IPS-15b (cell line): ENCODE measurements around the gene SLC24A4.

Experiments
- H3K27me3 ChIP-seq: one replicate; pipeline ENCODE4 v1.6.1; 2013; ENCODE audit warnings: low read length; ENCODE audit not compliant: control insufficient read depth, insufficient read depth
- H3K36me3 ChIP-seq: one replicate; pipeline ENCODE4 v1.6.1; 2013; ENCODE audit warnings: low read length; ENCODE audit not compliant: control insufficient read depth, insufficient read depth
- H3K4me1 ChIP-seq: one replicate; pipeline ENCODE4 v1.6.1; 2013; ENCODE audit warnings: mild to moderate bottlenecking, low read length; ENCODE audit not compliant: control insufficient read depth, insufficient read depth
- H3K4me3 ChIP-seq: one replicate; pipeline ENCODE4 v1.5.1; 2013; ENCODE audit warnings: low read depth, low read length
- H3K9ac ChIP-seq: one replicate; pipeline ENCODE4 v1.6.1; 2013; ENCODE audit warnings: low read depth, mild to moderate bottlenecking, low read length
- H3K9me3 ChIP-seq: one replicate; pipeline ENCODE4 v1.6.1; 2013; ENCODE audit warnings: mild to moderate bottlenecking, low read length; ENCODE audit not compliant: control insufficient read depth, insufficient read depth

Gene SLC24A4

GRCh38 chr14:92465353-92466055, 142.5 kb downstream of the SLC24A4 start:
- Histone ChIP-seq H3K9me3 (no peaks in the 10 kb centered on the region), H3K36me3 (no peaks in the 10 kb centered on the region), H3K9ac (no peak overlapping the region), H3K4me3 (no peak overlapping the region), H3K4me1 (no peaks in the 10 kb centered on the region), H3K27me3 (no peaks in the 10 kb centered on the region)

- no peaks in the 10 kb centered on the region for H3K27me3 ChIP-seq
- H3K9me3 ChIP-seq = no peaks in the 10 kb centered on the region
- H3K36me3 ChIP-seq = no peaks in the 10 kb centered on the region
- no peak overlapping the region for H3K4me3 ChIP-seq
- no peaks in the 10 kb centered on the region for H3K4me1 ChIP-seq
- H3K9ac ChIP-seq = no peak overlapping the region
Measured at GRCh38 chr14:92466059-92466458, 143.1 kb downstream of the SLC24A4 start.

- Histone ChIP-seq H3K9ac (no peak overlapping the region), H3K36me3 (no peaks in the 10 kb centered on the region), H3K9me3 (no peaks in the 10 kb centered on the region), H3K27me3 (no peaks in the 10 kb centered on the region), H3K4me3 (no peak overlapping the region), H3K4me1 (peaks cover 4% of the 10 kb centered on the region)
Measured at GRCh38 chr14:92469515-92469914, 146.6 kb downstream of the SLC24A4 start.

- Histone ChIP-seq H3K4me3 (no peak overlapping the region), H3K36me3 (no peaks in the 10 kb centered on the region), H3K9ac (no peak overlapping the region), H3K9me3 (no peaks in the 10 kb centered on the region), H3K4me1 (peaks cover 4% of the 10 kb centered on the region), H3K27me3 (no peaks in the 10 kb centered on the region)
Measured at GRCh38 chr14:92470215-92470614, 147.2 kb downstream of the SLC24A4 start.

GRCh38 chr14:92470811-92471210, 147.8 kb downstream of the SLC24A4 start:
- Histone ChIP-seq H3K36me3 (no peaks in the 10 kb centered on the region), H3K9ac (no peak overlapping the region), H3K4me1 (peaks cover 4% of the 10 kb centered on the region), H3K9me3 (no peaks in the 10 kb centered on the region), H3K27me3 (no peaks in the 10 kb centered on the region), H3K4me3 (no peak overlapping the region)

GRCh38 chr14:92471919-92472318, 149.0 kb downstream of the SLC24A4 start:
- Histone ChIP-seq H3K4me1 (peaks cover 4% of the 10 kb centered on the region), H3K4me3 (no peak overlapping the region), H3K9me3 (no peaks in the 10 kb centered on the region), H3K36me3 (no peaks in the 10 kb centered on the region), H3K9ac (no peak overlapping the region), H3K27me3 (no peaks in the 10 kb centered on the region)

GRCh38 chr14:92472860-92473259, 149.9 kb downstream of the SLC24A4 start:
- no peaks in the 10 kb centered on the region for H3K36me3 ChIP-seq
- no peaks in the 10 kb centered on the region for H3K27me3 ChIP-seq
- no peak overlapping the region for H3K4me3 ChIP-seq
- H3K9me3 ChIP-seq = no peaks in the 10 kb centered on the region
- H3K4me1 ChIP-seq = peaks cover 4% of the 10 kb centered on the region
- H3K9ac ChIP-seq = no peak overlapping the region

GRCh38 chr14:92473261-92473968, 150.4 kb downstream of the SLC24A4 start:
- no peaks in the 10 kb centered on the region for H3K27me3 ChIP-seq
- no peaks in the 10 kb centered on the region for H3K36me3 ChIP-seq
- H3K4me3 ChIP-seq = no peak overlapping the region
- H3K9me3 ChIP-seq = no peaks in the 10 kb centered on the region
- peaks cover 4% of the 10 kb centered on the region for H3K4me1 ChIP-seq
- H3K9ac ChIP-seq = no peak overlapping the region

GRCh38 chr14:92473969-92474535, 151.1 kb downstream of the SLC24A4 start:
- no peaks in the 10 kb centered on the region for H3K27me3 ChIP-seq
- H3K9me3 ChIP-seq = no peaks in the 10 kb centered on the region
- H3K36me3 ChIP-seq = no peaks in the 10 kb centered on the region
- no peak overlapping the region for H3K4me3 ChIP-seq
- peaks cover 4% of the 10 kb centered on the region for H3K4me1 ChIP-seq
- no peak overlapping the region for H3K9ac ChIP-seq

GRCh38 chr14:92475037-92475436, 152.1 kb downstream of the SLC24A4 start:
- H3K4me1 ChIP-seq = peaks cover 4% of the 10 kb centered on the region
- H3K36me3 ChIP-seq = no peaks in the 10 kb centered on the region
- H3K4me3 ChIP-seq = no peak overlapping the region
- no peaks in the 10 kb centered on the region for H3K27me3 ChIP-seq
- H3K9me3 ChIP-seq = no peaks in the 10 kb centered on the region
- no peak overlapping the region for H3K9ac ChIP-seq

- Histone ChIP-seq H3K9ac (no peak overlapping the region), H3K4me1 (peaks cover 4% of the 10 kb centered on the region), H3K9me3 (no peaks in the 10 kb centered on the region), H3K36me3 (no peaks in the 10 kb centered on the region), H3K4me3 (no peak overlapping the region), H3K27me3 (no peaks in the 10 kb centered on the region)
Measured at GRCh38 chr14:92475451-92476187, 152.7 kb downstream of the SLC24A4 start.
